ENCODE measurements around the gene SURF4. TPM values are rescaled to one million over a fixed set of nuclear protein-coding genes. Genes with fewer than 3 reads are reported as not detected.
A peak's percentile ranks its signal among the peaks of the same experiment; 100 is the strongest.

SURF4 gene
- total RNA-seq, 1 experiment from 2014 or later, result 214 TPM

- H3K27ac ChIP-seq (ENCODE audit: low read depth, low read length, poor library complexity, severe bottlenecking), result no peak overlapping the region
Measured at GRCh38 chr9:133397370-133397769, 21.5 kb upstream of the SURF4 start.

DNA sequence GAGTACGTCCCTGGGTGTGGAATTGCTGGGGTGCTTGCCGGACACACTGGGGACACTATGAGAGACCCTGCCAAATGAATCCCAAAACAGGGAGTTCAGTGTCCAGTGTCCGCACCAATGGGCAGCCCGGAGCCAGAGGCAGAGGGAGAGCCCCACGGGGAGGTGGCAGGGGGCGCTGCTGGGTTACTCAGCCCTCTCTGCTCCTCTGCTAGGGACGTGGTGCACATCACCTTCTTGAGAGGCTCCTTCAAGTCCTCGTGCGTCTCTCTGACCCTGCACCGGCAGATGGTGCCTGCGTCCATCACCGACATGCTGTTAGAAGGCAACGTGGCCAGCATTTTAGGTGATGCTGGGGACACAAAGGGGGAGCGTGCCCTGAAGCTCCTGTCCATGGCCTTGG lies 21.1 kb upstream of the SURF4 start:
- intact Hi-C loops (cut with micrococcal nuclease; ENCODE audit: unreplicated experiment), result no loop called here
- Histone ChIP-seq H3K27me3 (replicated peaks; ENCODE audit: insufficient read depth, low read depth, low read length, poor library complexity) (peaks cover 19% of the 10 kb centered on the region), H3K4me3 (ENCODE audit: low read depth, low read length, poor library complexity, severe bottlenecking) (no peak overlapping the region), H3K4me1 (ENCODE audit: insufficient read depth, low read length, poor library complexity, severe bottlenecking) (no peaks in the 10 kb centered on the region), H3K9me3 (ENCODE audit: low read depth, low read length, poor library complexity, severe bottlenecking) (no peaks in the 10 kb centered on the region), H3K27ac (ENCODE audit: low read depth, low read length, poor library complexity, severe bottlenecking) (no peak overlapping the region), H3K36me3 (ENCODE audit: insufficient read depth, low read length, poor library complexity, severe bottlenecking) (no peaks in the 10 kb centered on the region)
- CTCF ChIA-PET, result no interaction called here
- TF ChIP-seq, protein P1, sequence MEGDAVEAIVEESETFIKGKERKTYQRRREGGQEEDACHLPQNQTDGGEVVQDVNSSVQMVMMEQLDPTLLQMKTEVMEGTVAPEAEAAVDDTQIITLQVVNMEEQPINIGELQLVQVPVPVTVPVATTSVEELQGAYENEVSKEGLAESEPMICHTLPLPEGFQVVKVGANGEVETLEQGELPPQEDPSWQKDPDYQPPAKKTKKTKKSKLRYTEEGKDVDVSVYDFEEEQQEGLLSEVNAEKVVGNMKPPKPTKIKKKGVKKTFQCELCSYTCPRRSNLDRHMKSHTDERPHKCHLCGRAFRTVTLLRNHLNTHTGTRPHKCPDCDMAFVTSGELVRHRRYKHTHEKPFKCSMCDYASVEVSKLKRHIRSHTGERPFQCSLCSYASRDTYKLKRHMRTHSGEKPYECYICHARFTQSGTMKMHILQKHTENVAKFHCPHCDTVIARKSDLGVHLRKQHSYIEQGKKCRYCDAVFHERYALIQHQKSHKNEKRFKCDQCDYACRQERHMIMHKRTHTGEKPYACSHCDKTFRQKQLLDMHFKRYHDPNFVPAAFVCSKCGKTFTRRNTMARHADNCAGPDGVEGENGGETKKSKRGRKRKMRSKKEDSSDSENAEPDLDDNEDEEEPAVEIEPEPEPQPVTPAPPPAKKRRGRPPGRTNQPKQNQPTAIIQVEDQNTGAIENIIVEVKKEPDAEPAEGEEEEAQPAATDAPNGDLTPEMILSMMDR (conservative IDR thresholded peaks at IDR 0.05; ENCODE audit: low read depth, low read length), result peak; percentile 57
- TF ChIP-seq EZH2 (IDR thresholded peaks at IDR 0.05; ENCODE audit: borderline replicate concordance, low read depth, low read length, poor library complexity, severe bottlenecking), result no peak
- BruUV-seq (replicated peaks), result no TSS peak
- POLR2A ChIA-PET (ENCODE audit: low non-redundant PET), result no interaction called here
- DNase-seq (ENCODE audit: low spot score), result no peak

More at GRCh38 chr9:133397370-133397769, 21.5 kb upstream of the SURF4 start:
- H3K36me3 ChIP-seq (ENCODE audit: insufficient read depth, low read length, poor library complexity, severe bottlenecking), result no peaks in the 10 kb centered on the region
- intact Hi-C loops (cut with micrococcal nuclease; ENCODE audit: unreplicated experiment), result no loop called here
- H3K27me3 ChIP-seq (replicated peaks; ENCODE audit: insufficient read depth, low read depth, low read length, poor library complexity), result peaks cover 19% of the 10 kb centered on the region
- no peaks in the 10 kb centered on the region for H3K4me1 ChIP-seq (ENCODE audit: insufficient read depth, low read length, poor library complexity, severe bottlenecking)
- no TSS peak for BruUV-seq (replicated peaks)
- H3K4me3 ChIP-seq (ENCODE audit: low read depth, low read length, poor library complexity, severe bottlenecking), result no peak overlapping the region
- CTCF ChIA-PET, result no interaction called here
- H3K9me3 ChIP-seq (ENCODE audit: low read depth, low read length, poor library complexity, severe bottlenecking), result no peaks in the 10 kb centered on the region
- no peak for DNase-seq (ENCODE audit: low spot score)
- POLR2A ChIA-PET (ENCODE audit: low non-redundant PET), result no interaction called here
- TF ChIP-seq, protein P1 (conservative IDR thresholded peaks at IDR 0.05; ENCODE audit: low read depth, low read length), result no peak
- TF ChIP-seq EZH2 (IDR thresholded peaks at IDR 0.05; ENCODE audit: borderline replicate concordance, low read depth, low read length, poor library complexity, severe bottlenecking), result no peak

DNA sequence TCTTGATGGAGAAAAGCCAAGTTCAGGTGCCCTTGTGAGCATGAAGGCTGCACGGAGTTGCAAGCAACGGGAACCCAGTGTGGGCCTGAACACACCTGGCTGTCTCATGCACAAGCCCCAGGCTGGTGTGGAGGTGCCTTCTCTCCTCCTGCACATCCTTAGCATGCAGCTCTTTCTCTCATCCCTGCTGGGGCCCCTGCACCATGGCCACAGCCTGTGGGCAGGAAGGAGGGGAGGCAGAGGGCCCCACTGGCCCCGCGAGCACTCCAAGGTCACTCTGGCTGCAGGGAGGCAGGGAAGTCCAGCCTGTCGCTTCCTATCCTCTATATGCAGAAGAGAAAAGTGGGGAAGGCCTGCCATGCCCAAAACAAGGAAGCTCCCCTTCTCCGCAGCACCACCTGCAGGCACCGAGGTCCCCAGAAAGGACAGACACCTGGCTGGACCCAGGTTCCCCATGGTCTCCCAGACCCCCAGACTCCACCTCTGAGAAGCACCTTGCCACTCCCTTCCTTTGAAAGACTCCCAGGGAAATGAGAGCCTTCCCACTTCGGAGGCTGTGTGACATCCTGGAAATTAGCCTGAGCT lies 18.9 kb upstream of the SURF4 start:
- ChIA-PET CTCF (no interaction called here), POLR2A (ENCODE audit: low non-redundant PET) (no interaction called here)
- Histone ChIP-seq H3K9me3 (ENCODE audit: low read depth, low read length, poor library complexity, severe bottlenecking) (no peaks in the 10 kb centered on the region), H3K4me3 (ENCODE audit: low read depth, low read length, poor library complexity, severe bottlenecking) (no peak overlapping the region), H3K27ac (ENCODE audit: low read depth, low read length, poor library complexity, severe bottlenecking) (no peak overlapping the region), H3K4me1 (ENCODE audit: insufficient read depth, low read length, poor library complexity, severe bottlenecking) (no peaks in the 10 kb centered on the region), H3K27me3 (replicated peaks; ENCODE audit: insufficient read depth, low read depth, low read length, poor library complexity) (peaks cover 19% of the 10 kb centered on the region), H3K36me3 (ENCODE audit: insufficient read depth, low read length, poor library complexity, severe bottlenecking) (no peaks in the 10 kb centered on the region)
- intact Hi-C loops (cut with micrococcal nuclease; ENCODE audit: unreplicated experiment), result no loop called here
- no peak for TF ChIP-seq EZH2 (IDR thresholded peaks at IDR 0.05; ENCODE audit: borderline replicate concordance, low read depth, low read length, poor library complexity, severe bottlenecking)
- TF ChIP-seq, protein P1 (conservative IDR thresholded peaks at IDR 0.05; ENCODE audit: low read depth, low read length), result no peak
- BruUV-seq (replicated peaks), result no TSS peak
- DNase-seq (ENCODE audit: low spot score), result no peak

Data from A673 (cell line).